GM12873 (cell line): ENCODE results near the gene MAP1LC3A.

Experiments used
- TF ChIP-seq, protein P1 (sequence below): IDR thresholded peaks from 2 replicates; pipeline ENCODE4 v1.5.1; 2012; ENCODE audit warnings: low read depth, mild to moderate bottlenecking, moderate library complexity, low read length, control low read depth; ENCODE audit not compliant: insufficient read depth; ENCODE audit errors: missing control alignments

Gene MAP1LC3A

DNA sequence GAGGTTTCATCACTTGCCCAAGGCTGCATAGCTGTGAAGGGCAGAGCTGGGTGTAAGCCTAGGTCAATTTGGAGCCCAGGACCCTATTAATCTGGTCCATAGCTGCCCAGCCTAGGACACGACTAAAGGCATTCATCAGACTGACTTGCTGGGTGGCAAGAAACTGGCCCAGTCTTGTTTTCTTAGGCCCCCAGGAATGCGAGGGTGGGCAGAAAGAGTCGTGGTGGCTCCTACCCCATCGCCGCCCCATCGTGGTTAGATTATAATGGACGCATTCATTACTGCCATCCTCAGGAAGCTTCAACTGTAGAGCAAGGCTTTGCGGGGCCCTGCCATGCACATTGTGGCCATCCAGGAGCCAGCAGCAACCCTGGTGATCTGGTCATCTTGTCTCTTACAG lies 26.2 kb upstream of the MAP1LC3A start:
- TF ChIP-seq, protein P1, sequence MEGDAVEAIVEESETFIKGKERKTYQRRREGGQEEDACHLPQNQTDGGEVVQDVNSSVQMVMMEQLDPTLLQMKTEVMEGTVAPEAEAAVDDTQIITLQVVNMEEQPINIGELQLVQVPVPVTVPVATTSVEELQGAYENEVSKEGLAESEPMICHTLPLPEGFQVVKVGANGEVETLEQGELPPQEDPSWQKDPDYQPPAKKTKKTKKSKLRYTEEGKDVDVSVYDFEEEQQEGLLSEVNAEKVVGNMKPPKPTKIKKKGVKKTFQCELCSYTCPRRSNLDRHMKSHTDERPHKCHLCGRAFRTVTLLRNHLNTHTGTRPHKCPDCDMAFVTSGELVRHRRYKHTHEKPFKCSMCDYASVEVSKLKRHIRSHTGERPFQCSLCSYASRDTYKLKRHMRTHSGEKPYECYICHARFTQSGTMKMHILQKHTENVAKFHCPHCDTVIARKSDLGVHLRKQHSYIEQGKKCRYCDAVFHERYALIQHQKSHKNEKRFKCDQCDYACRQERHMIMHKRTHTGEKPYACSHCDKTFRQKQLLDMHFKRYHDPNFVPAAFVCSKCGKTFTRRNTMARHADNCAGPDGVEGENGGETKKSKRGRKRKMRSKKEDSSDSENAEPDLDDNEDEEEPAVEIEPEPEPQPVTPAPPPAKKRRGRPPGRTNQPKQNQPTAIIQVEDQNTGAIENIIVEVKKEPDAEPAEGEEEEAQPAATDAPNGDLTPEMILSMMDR, result no peak

DNA sequence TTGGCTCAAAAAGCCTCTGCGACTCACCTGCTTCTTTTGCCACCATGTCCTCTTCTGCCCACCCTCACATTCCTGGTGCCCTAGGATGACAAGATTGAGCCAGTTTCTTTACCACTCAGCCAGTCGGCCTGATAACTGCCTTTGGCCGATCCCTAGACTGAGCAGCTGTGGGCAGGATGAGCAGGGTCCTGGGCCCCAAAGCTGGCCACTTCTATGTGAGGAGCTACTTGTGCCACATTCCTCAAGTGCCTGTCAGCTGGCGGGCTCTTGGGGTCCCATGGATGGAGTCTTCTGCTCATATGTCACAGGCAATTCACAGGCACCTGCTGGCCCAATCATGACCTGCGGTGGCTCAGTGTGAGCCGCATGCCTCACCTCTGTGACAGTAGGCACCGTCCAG lies 25.8 kb upstream of the MAP1LC3A start:
- TF ChIP-seq, protein P1, result no peak

- TF ChIP-seq, protein P1, result no peak
These were observed 23.9 kb upstream of the MAP1LC3A start for GRCh38 chr20:34534391-34535165.

GRCh38 chr20:34535301-34535840 lies 23.1 kb upstream of the MAP1LC3A start:
- TF ChIP-seq, protein P1, result no peak

GRCh38 chr20:34535857-34536256 lies 22.7 kb upstream of the MAP1LC3A start:
- TF ChIP-seq, protein P1, result no peak

DNA sequence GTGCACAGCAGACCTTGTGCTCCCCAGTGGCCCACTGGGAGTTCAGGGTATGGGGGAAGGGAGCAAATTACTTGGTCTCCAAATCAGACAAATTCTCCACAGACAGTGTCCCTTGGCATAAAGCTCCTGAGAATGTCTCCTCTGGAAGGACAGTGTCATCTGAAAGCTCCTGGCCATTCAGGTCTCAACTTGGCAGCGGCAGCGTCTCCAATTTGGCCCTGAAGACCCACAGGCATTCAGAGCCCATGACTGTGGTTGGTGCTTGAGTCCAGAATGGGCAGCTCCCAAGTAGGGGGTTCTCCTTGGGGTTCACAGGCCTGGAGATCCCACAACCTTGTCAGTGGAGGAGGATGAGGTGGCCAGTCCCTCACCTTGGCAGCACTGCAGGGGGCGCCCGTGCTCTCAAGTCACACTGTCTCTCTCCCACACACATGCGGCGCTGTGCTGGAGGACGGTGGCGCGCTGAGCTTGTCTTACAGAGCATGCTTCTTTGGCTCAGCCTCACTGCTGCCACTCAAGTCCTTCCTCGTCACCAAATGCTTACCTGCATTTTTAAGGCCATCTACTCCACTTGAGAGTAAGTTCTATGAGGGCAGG lies 21.6 kb upstream of the MAP1LC3A start:
- TF ChIP-seq, protein P1, result peak; percentile 74

- TF ChIP-seq, protein P1, result no peak
These were observed 20.9 kb upstream of the MAP1LC3A start for GRCh38 chr20:34537651-34538050.
